PC-9 (cell line): ENCODE data around the gene ANKRD40CL. TPM values are rescaled to one million over a fixed set of nuclear protein-coding genes. Genes with fewer than 3 reads are reported as not detected.

ENCODE experiments used
- BruUV-seq: library from RNA; stranded (reverse); fragments of 400-500 nt; replicated peaks from 2 replicates; lab custom pipeline; 2021; lab: Mats Ljungman, UMichigan
- CTCF ChIA-PET: fragments of 300-600 bp; sonication (Branson Sonifier 250); formaldehyde crosslinking; loops from one replicate; lab custom pipeline; 2022; ENCODE audit warnings: antibody characterized with exemption; lab: Charles Lee
- POLR2A ChIA-PET: fragments of 300-600 bp; sonication (Branson Sonifier 250); formaldehyde crosslinking; loops from one replicate; lab custom pipeline; 2022; ENCODE audit warnings: antibody characterized with exemption; ENCODE audit not compliant: unreplicated experiment; lab: Charles Lee
- DNase-seq, 2 experiments: peaks; one replicate each; pipeline versions ENCODE4 v3.0.0 to v3.0.0-alpha.2; 2015 to 2022; ENCODE audit warnings: mixed read lengths in 1 of 2
- H2AFZ ChIP-seq: fragments of 200-600 bp; sonication (generic); 2 replicates; pipeline ENCODE4 v1.8.1; 2017; ENCODE audit warnings: antibody characterized with exemption
- H3F3A ChIP-seq: fragments of 200-600 bp; sonication (generic); 2 replicates; pipeline ENCODE4 v1.8.1; 2017; ENCODE audit warnings: antibody characterized with exemption, mild to moderate bottlenecking, low read depth; ENCODE audit not compliant: insufficient read depth
- H3K27ac ChIP-seq: fragments of 200-600 bp; sonication (generic); 2 replicates; pipeline ENCODE4 v1.6.1; 2016; ENCODE audit warnings: mixed run types
- H3K27me3 ChIP-seq: fragments of 200-600 bp; sonication (generic); 2 replicates; pipeline ENCODE4 v1.6.1; 2016; ENCODE audit warnings: low read depth, mixed run types; ENCODE audit not compliant: insufficient read depth
- H3K36me3 ChIP-seq: fragments of 200-600 bp; sonication (generic); 2 replicates; pipeline ENCODE4 v1.6.1; 2016; ENCODE audit warnings: low read depth, mixed run types
- H3K4me1 ChIP-seq: fragments of 200-600 bp; sonication (generic); replicated peaks from 2 replicates; pipeline ENCODE4 v1.6.1; 2016; ENCODE audit warnings: mixed run types; ENCODE audit not compliant: insufficient read depth
- H3K4me2 ChIP-seq: fragments of 200-600 bp; sonication (generic); 2 replicates; pipeline ENCODE4 v1.6.1; 2017; ENCODE audit warnings: mixed run types
- H3K4me3 ChIP-seq: fragments of 200-600 bp; sonication (generic); 2 replicates; pipeline ENCODE4 v1.6.1; 2016; ENCODE audit warnings: mixed run types
- H3K79me2 ChIP-seq: fragments of 200-600 bp; sonication (generic); 2 replicates; pipeline ENCODE4 v1.6.1; 2017; ENCODE audit warnings: low read depth, mixed run types
- H3K9me2 ChIP-seq: fragments of 200-600 bp; sonication (generic); 2 replicates; pipeline ENCODE4 v1.8.1; 2017; ENCODE audit warnings: mild to moderate bottlenecking; ENCODE audit not compliant: insufficient read depth
- H3K9me3 ChIP-seq: fragments of 200-600 bp; sonication (generic); 2 replicates; pipeline ENCODE4 v1.8.1; 2016; ENCODE audit warnings: low read depth; ENCODE audit not compliant: insufficient read depth
- H4K20me1 ChIP-seq: fragments of 200-600 bp; sonication (generic); 2 replicates; pipeline ENCODE4 v1.8.1; 2017; ENCODE audit not compliant: insufficient read depth
- CTCF ChIP-seq: fragments of 200-600 bp; sonication (generic); conservative IDR thresholded peaks from 2 replicates; pipeline ENCODE4 v1.6.1; 2017; ENCODE audit warnings: mixed run types, antibody characterized with exemption, mild to moderate bottlenecking, moderate library complexity
- EZH2 ChIP-seq: fragments of 200-600 bp; sonication (generic); IDR thresholded peaks from 2 replicates; pipeline ENCODE4 v1.8.0; 2017; ENCODE audit warnings: antibody characterized with exemption, low read depth
- intact Hi-C: fragments of 100-400 bp; cut with micrococcal nuclease; formaldehyde crosslinking; loops from one replicate; pipeline ENCODE4 v1.10.0; 2022; ENCODE audit not compliant: unreplicated experiment
- total RNA-seq: library from RNA; stranded (reverse); gene quantifications from 2 replicates; pipeline ENCODE4 v1.2.3, GENCODE V29; 2021

The ANKRD40CL gene
- total RNA-seq, 1 experiment from 2014 or later = not detected

DNA sequence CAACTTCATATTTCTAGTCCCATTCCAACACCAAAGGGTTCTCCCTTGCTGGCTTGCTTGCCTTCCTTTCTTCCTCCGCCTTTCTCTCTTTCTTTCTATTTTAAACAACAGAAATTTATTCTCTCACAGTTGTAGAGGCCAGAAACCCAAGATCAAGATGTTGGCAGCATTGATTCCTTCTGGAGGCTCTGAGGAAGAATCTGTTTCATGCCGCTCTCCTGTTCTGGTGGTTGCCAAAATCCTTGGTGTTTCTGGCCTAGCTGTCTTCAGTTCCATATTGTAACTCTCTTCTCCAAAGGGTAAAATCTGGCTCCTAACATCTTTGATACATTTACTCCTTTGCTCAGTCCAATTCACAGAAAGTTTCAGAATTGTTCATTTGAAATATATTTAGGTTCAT, 3.0 kb upstream of the ANKRD40CL start:
- intact Hi-C loops = no loop called here
- no peak overlapping the region for H3K27ac ChIP-seq
- H3K36me3 ChIP-seq = no peaks in the 10 kb centered on the region
- peak in 1 of 2 experiments; percentile 32 for DNase-seq
- H3K4me1 ChIP-seq = peaks cover 21% of the 10 kb centered on the region
- ChIA-PET CTCF (no interaction called here), POLR2A (no interaction called here)
- no TSS peak for BruUV-seq
- H3K4me3 ChIP-seq = no peak overlapping the region
- H3K27me3 ChIP-seq = no peaks in the 10 kb centered on the region
- H3K9me3 ChIP-seq = no peaks in the 10 kb centered on the region
- TF ChIP-seq CTCF (no peak), EZH2 (no peak)
- H3K79me2 ChIP-seq = no peaks in the 10 kb centered on the region
- H4K20me1 ChIP-seq = no peaks in the 10 kb centered on the region
- no peaks in the 10 kb centered on the region for H3K9me2 ChIP-seq
- no peak overlapping the region for H2AFZ ChIP-seq
- peaks cover 4% of the 10 kb centered on the region; the same call in 1 of the 2 replicates for H3F3A ChIP-seq
- no peak overlapping the region for H3K4me2 ChIP-seq

GRCh38 chr17:50769884-50770283, 2.6 kb upstream of the ANKRD40CL start:
- Histone ChIP-seq H3K27ac (no peak overlapping the region), H3K4me1 (peaks cover 21% of the 10 kb centered on the region), H3K9me2 (no peaks in the 10 kb centered on the region), H4K20me1 (no peaks in the 10 kb centered on the region), H2AFZ (no peak overlapping the region), H3K36me3 (no peaks in the 10 kb centered on the region), H3K4me3 (no peak overlapping the region), H3K9me3 (no peaks in the 10 kb centered on the region), H3F3A (peaks cover 4% of the 10 kb centered on the region; the same call in 1 of the 2 replicates), H3K4me2 (no peak overlapping the region), H3K79me2 (no peaks in the 10 kb centered on the region), H3K27me3 (no peaks in the 10 kb centered on the region)
- TF ChIP-seq EZH2 = no peak
- no peak for TF ChIP-seq CTCF
- POLR2A ChIA-PET = no interaction called here
- intact Hi-C loops = no loop called here
- CTCF ChIA-PET = no interaction called here
- DNase-seq = no peak
- BruUV-seq = no TSS peak

- H3K27ac ChIP-seq = peak overlapping the region; percentile 54
- H3K9me2 ChIP-seq = no peaks in the 10 kb centered on the region
- POLR2A ChIA-PET = interaction anchor here (0.8 kb wide), 1 partner anchor 197 kb away, joined by 3 read pairs; no protein-coding TSS in a partner anchor
- no peaks in the 10 kb centered on the region for H3K27me3 ChIP-seq
- H3K36me3 ChIP-seq = no peaks in the 10 kb centered on the region
- no TSS peak for BruUV-seq
- peak overlapping the region; percentile 47 for H3K4me2 ChIP-seq
- H3K79me2 ChIP-seq = no peaks in the 10 kb centered on the region
- peaks cover 13% of the 10 kb centered on the region; the same call in 1 of the 2 replicates for H3F3A ChIP-seq
- no peaks in the 10 kb centered on the region for H3K9me3 ChIP-seq
- intact Hi-C loops = no loop called here
- H3K4me3 ChIP-seq = peak overlapping the region; percentile 30; the same call in 1 of the 2 replicates
- H2AFZ ChIP-seq = peak overlapping the region; percentile 60; the same call in 1 of the 2 replicates
- TF ChIP-seq EZH2 (no peak), CTCF (no peak)
- DNase-seq = peak; percentile 84 to 92
- H4K20me1 ChIP-seq = no peaks in the 10 kb centered on the region
- peaks cover 32% of the 10 kb centered on the region for H3K4me1 ChIP-seq
- CTCF ChIA-PET = no interaction called here
These were observed 1.0 kb upstream of the ANKRD40CL start for GRCh38 chr17:50768346-50768761.
